Duodenal mucosa (tissue), 2 donors: ENCODE measurements around the gene MORF4L1.
"Not testable (repeated sequence)": the region's sequence is repeated elsewhere in the genome, so short reads cannot be mapped to it uniquely, and the experiment has no call there.

Experiments
- H3K27ac ChIP-seq: one replicate; pipeline ENCODE4 v1.7.0; 2013; ENCODE audit warnings: low read depth, low read length
- H3K27me3 ChIP-seq, 2 donors: one replicate each; pipeline ENCODE4 v1.7.0; 2013; ENCODE audit warnings: low read length in 2 of 2, control low read depth in 1 of 2; ENCODE audit not compliant: insufficient read depth in 2 of 2, control insufficient read depth in 1 of 2
- H3K36me3 ChIP-seq, 2 donors: one replicate each; pipeline ENCODE4 v1.7.0; 2013; ENCODE audit warnings: low read length in 2 of 2, control low read depth in 1 of 2; ENCODE audit not compliant: insufficient read depth in 2 of 2, control insufficient read depth in 1 of 2
- H3K4me1 ChIP-seq, 2 donors: one replicate each; pipeline ENCODE4 v1.7.0; 2013; ENCODE audit warnings: low read length in 2 of 2, control low read depth in 1 of 2; ENCODE audit not compliant: insufficient read depth in 2 of 2, control insufficient read depth in 1 of 2
- H3K4me3 ChIP-seq, 2 donors: one replicate each; pipeline ENCODE4 v1.7.0; 2013; ENCODE audit warnings: low read length in 2 of 2, low read depth in 1 of 2
- H3K9ac ChIP-seq, 2 donors: one replicate each; pipeline ENCODE4 v1.7.0; 2013; ENCODE audit warnings: low read length in 2 of 2, low read depth in 1 of 2
- H3K9me3 ChIP-seq, 2 donors: one replicate each; pipeline ENCODE4 v1.7.0; 2013; ENCODE audit warnings: low read length in 2 of 2, control low read depth in 1 of 2; ENCODE audit not compliant: control insufficient read depth in 1 of 2

Gene MORF4L1

GRCh38 chr15:78923480-78924360 lies 51.0 kb downstream of the MORF4L1 start:
- H3K9me3 ChIP-seq = no peaks in the 10 kb centered on the region
- H3K27ac ChIP-seq = no peak overlapping the region
- H3K27me3 ChIP-seq = no peaks in the 10 kb centered on the region
- H3K4me1 ChIP-seq = no peaks in the 10 kb centered on the region
- no peak overlapping the region for H3K9ac ChIP-seq
- H3K36me3 ChIP-seq = peaks cover 23 to 75% of the 10 kb centered on the region in 2 donors
- no peak overlapping the region for H3K4me3 ChIP-seq

GRCh38 chr15:78925076-78925624 lies 52.5 kb downstream of the MORF4L1 start:
- Histone ChIP-seq H3K36me3 (peaks cover 28 to 66% of the 10 kb centered on the region in 2 donors), H3K27ac (no peak overlapping the region), H3K9ac (no peak overlapping the region), H3K4me3 (no peak overlapping the region), H3K9me3 (no peaks in the 10 kb centered on the region), H3K4me1 (no peaks in the 10 kb centered on the region), H3K27me3 (no peaks in the 10 kb centered on the region)

DNA sequence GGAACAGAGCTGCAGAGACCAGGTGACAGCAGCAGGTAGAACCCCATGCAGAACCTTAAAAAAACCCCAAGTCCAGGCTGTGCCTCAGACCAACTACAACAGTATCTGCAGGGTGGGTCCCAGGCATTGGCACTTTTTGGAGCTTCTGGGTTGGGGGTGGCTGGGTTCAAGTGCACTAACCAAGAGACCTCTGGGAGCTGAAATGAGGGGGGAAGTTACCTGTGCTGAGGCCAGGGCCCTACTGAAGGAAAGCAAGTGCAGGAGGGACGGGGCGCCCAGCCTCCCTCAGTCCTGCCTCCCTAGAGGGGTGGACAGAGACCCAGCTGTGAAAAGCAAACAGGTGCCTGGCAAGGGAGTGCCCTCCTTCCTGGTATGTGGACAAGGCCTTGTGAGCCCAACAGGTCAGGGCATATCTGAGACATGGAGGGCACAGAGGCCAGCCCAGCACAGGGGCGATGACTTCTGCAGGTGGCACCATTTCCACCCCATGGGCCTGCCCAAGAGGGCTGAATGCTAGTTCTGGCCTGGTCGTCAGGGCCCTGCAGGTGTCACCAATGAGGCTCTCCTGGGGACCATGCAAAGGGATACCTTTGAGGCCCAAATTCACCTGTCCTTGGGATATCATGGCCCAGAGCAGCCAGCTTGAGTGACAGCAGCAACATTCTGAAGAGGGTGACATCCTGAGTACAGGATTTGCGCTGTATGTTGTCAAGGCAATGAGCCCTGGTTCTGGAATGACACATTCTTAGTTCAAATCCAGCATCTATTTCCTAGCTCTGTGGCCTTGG lies 53.5 kb downstream of the MORF4L1 start:
- Histone ChIP-seq H3K36me3 (peaks cover 28 to 67% of the 10 kb centered on the region in 2 donors), H3K4me3 (no peak overlapping the region), H3K9me3 (no peaks in the 10 kb centered on the region), H3K9ac (no peak overlapping the region), H3K4me1 (no peaks in the 10 kb centered on the region), H3K27me3 (no peaks in the 10 kb centered on the region), H3K27ac (no peak overlapping the region)

- Histone ChIP-seq H3K27me3 (no peaks in the 10 kb centered on the region), H3K9ac (no peak overlapping the region), H3K4me3 (no peak overlapping the region), H3K27ac (no peak overlapping the region), H3K9me3 (no peaks in the 10 kb centered on the region), H3K36me3 (peaks cover 21 to 68% of the 10 kb centered on the region in 2 donors), H3K4me1 (no peaks in the 10 kb centered on the region)
Measured at GRCh38 chr15:78927077-78927790, 54.5 kb downstream of the MORF4L1 start.

GRCh38 chr15:78928176-78928575 lies 55.5 kb downstream of the MORF4L1 start:
- H3K27me3 ChIP-seq, H3K4me1 ChIP-seq, H3K9me3 ChIP-seq, H3K4me3 ChIP-seq, H3K9ac ChIP-seq, H3K27ac ChIP-seq: not testable (repeated sequence)
- H3K36me3 ChIP-seq = peaks cover 15 to 67% of the 10 kb centered on the region in 2 donors

GRCh38 chr15:78928616-78929093 lies 56.0 kb downstream of the MORF4L1 start:
- H3K4me3 ChIP-seq = no peak overlapping the region
- H3K36me3 ChIP-seq = peaks cover 15 to 67% of the 10 kb centered on the region in 2 donors
- H3K9ac ChIP-seq = no peak overlapping the region
- H3K27me3 ChIP-seq = no peaks in the 10 kb centered on the region
- H3K9me3 ChIP-seq = no peaks in the 10 kb centered on the region
- no peaks in the 10 kb centered on the region for H3K4me1 ChIP-seq
- H3K27ac ChIP-seq = no peak overlapping the region

DNA sequence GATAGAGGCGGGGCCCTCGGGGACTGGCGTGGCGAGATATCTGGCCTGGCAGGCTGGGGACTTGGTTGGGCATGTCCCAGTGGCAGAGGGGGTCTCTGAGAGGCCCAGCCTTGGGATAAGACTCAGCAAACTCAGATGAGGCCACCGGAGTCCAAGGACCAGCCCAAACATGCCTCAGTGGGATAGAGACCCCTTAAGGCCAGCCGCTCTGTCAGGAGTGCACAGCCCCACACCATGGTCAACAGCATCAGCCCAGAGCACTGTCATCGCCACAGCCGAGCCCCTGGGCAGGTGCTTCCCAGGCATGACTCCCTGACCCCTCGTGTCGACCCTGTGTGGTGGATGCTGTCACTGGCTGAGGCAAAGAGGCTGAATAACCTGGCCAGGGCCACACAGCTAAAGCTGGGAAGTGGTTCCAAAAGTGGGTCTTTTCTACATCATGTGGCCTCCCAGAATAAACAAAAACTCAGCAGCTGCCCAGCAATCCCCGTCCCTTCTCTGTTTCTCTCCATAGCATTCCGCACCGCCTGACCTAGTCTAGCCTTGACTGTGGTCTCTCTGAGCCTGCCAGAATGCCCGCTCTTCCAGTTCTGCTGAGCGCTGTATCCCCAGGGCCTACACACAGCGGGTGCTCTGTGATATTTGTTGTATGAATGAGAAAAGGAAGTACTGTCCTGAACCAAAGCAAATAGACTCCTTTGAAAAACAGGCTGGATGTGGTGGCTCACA lies 57.0 kb downstream of the MORF4L1 start:
- no peak overlapping the region for H3K9ac ChIP-seq
- H3K27ac ChIP-seq = no peak overlapping the region
- peaks cover 15 to 71% of the 10 kb centered on the region in 2 donors for H3K36me3 ChIP-seq
- peaks cover 0 to 3% of the 10 kb centered on the region in 2 donors for H3K4me1 ChIP-seq
- no peak overlapping the region for H3K4me3 ChIP-seq
- H3K27me3 ChIP-seq = no peaks in the 10 kb centered on the region
- H3K9me3 ChIP-seq = no peaks in the 10 kb centered on the region

- peaks cover 0 to 3% of the 10 kb centered on the region in 2 donors for H3K4me1 ChIP-seq
- peaks cover 15 to 73% of the 10 kb centered on the region in 2 donors for H3K36me3 ChIP-seq
- H3K27ac ChIP-seq = no peak overlapping the region
Measured at GRCh38 chr15:78930577-78931388, 58.1 kb downstream of the MORF4L1 start.

More at GRCh38 chr15:78930577-78931388, 58.1 kb downstream of the MORF4L1 start:
- Histone ChIP-seq H3K4me3 (no peak overlapping the region), H3K9me3 (no peaks in the 10 kb centered on the region), H3K9ac (no peak overlapping the region), H3K27me3 (no peaks in the 10 kb centered on the region)
